Thoracic aorta (tissue), 2 donors: ENCODE data around the gene ABTB2. TPM values are rescaled to one million over a fixed set of nuclear protein-coding genes. Genes with fewer than 3 reads are reported as not detected.

Experiments
- ATAC-seq: fragments of 150-250 bp; one replicate; pipeline ENCODE4 v1.8.0; 2017; ENCODE audit warnings: low read depth; ENCODE audit not compliant: insufficient number of reproducible peaks, low FRiP score
- DNase-seq: peaks from one replicate; pipeline ENCODE4 v3.0.0-alpha.2; 2020; ENCODE audit warnings: low spot score
- H3K27ac ChIP-seq, 2 donors: fragments of 200-600 bp; sonication (generic); 1 replicate in 1 of 2; 2 replicates in 1 of 2; pipeline ENCODE4 v1.5.1; 2016; ENCODE audit warnings: mild to moderate bottlenecking in 2 of 2, moderate library complexity in 2 of 2
- H3K27me3 ChIP-seq: fragments of 200-600 bp; sonication (generic); replicated peaks from 2 replicates; pipeline ENCODE4 v1.6.0; 2016; ENCODE audit warnings: mild to moderate bottlenecking; ENCODE audit not compliant: insufficient read depth
- H3K36me3 ChIP-seq: fragments of 200-600 bp; sonication (generic); one replicate; pipeline ENCODE4 v1.5.1; 2016
- H3K4me1 ChIP-seq, 2 donors: fragments of 200-600 bp; sonication (generic); 1 replicate in 1 of 2; 2 replicates in 1 of 2; pipeline versions ENCODE4 v1.5.1 to v1.6.0; 2016; ENCODE audit warnings: low read depth in 2 of 2, mild to moderate bottlenecking in 1 of 2; ENCODE audit not compliant: control insufficient read depth in 1 of 2
- H3K4me3 ChIP-seq: fragments of 200-600 bp; sonication (generic); 2 replicates; pipeline ENCODE4 v1.5.1; 2016; ENCODE audit warnings: mild to moderate bottlenecking
- H3K9me3 ChIP-seq: fragments of 200-600 bp; sonication (generic); 2 replicates; pipeline ENCODE4 v1.5.1; 2016
- CTCF ChIP-seq: fragments of 200-600 bp; sonication (generic); IDR thresholded peaks from one replicate; pipeline ENCODE4 v1.5.1; 2019; ENCODE audit warnings: antibody characterized with exemption
- total RNA-seq, 2 donors: library from RNA; depleted of rRNA; stranded (reverse); fragments of >200 nt; gene quantifications; one replicate each; pipeline versions ENCODE4 v1.1.0 to v1.2.3, GENCODE V29; 2016

Gene ABTB2
- total RNA-seq, 2 donors from 2014 or later, result 12.3 to 31.0 TPM

- no peak for TF ChIP-seq CTCF
- ATAC-seq, result no peak
- Histone ChIP-seq H3K9me3 (no peaks in the 10 kb centered on the region), H3K27ac (no peak overlapping the region), H3K4me1 (peaks cover 14 to 42% of the 10 kb centered on the region in 2 donors), H3K27me3 (no peaks in the 10 kb centered on the region), H3K4me3 (no peak overlapping the region), H3K36me3 (no peaks in the 10 kb centered on the region)
- no peak for DNase-seq
These were observed 168.6 kb downstream of the ABTB2 start for GRCh38 chr11:34189191-34189590.

- TF ChIP-seq CTCF, result no peak
- Histone ChIP-seq H3K27ac (no peak overlapping the region), H3K4me3 (no peak overlapping the region), H3K4me1 (peaks cover 8 to 39% of the 10 kb centered on the region in 2 donors), H3K9me3 (no peaks in the 10 kb centered on the region), H3K36me3 (no peaks in the 10 kb centered on the region), H3K27me3 (no peaks in the 10 kb centered on the region)
- ATAC-seq (no peak), DNase-seq (no peak)
These were observed 169.6 kb downstream of the ABTB2 start for GRCh38 chr11:34188181-34188580.

GRCh38 chr11:34185926-34186841 is 171.6 kb downstream of the ABTB2 start:
- Histone ChIP-seq H3K4me3 (no peak overlapping the region), H3K36me3 (no peaks in the 10 kb centered on the region), H3K27ac (no peak overlapping the region), H3K9me3 (no peaks in the 10 kb centered on the region), H3K27me3 (no peaks in the 10 kb centered on the region), H3K4me1 (peaks cover 3 to 36% of the 10 kb centered on the region in 2 donors)
- TF ChIP-seq CTCF, result no peak
- no peak for ATAC-seq
- no peak for DNase-seq

GRCh38 chr11:34184505-34185015 is 173.2 kb downstream of the ABTB2 start:
- no peaks in the 10 kb centered on the region for H3K27me3 ChIP-seq
- no peak overlapping the region for H3K27ac ChIP-seq
- no peaks in the 10 kb centered on the region for H3K9me3 ChIP-seq
- DNase-seq, result no peak
- no peak for ATAC-seq
- no peak for TF ChIP-seq CTCF
- no peaks in the 10 kb centered on the region for H3K36me3 ChIP-seq
- no peak overlapping the region for H3K4me3 ChIP-seq
- peaks cover 3 to 36% of the 10 kb centered on the region in 2 donors for H3K4me1 ChIP-seq

- no peak for TF ChIP-seq CTCF
- Histone ChIP-seq H3K27me3 (no peaks in the 10 kb centered on the region), H3K4me1 (peaks cover 3 to 36% of the 10 kb centered on the region in 2 donors), H3K27ac (no peak overlapping the region), H3K4me3 (no peak overlapping the region), H3K36me3 (no peaks in the 10 kb centered on the region), H3K9me3 (no peaks in the 10 kb centered on the region)
- DNase-seq (no peak), ATAC-seq (no peak)
These were observed 173.9 kb downstream of the ABTB2 start for GRCh38 chr11:34183848-34184391.
